Stimulated activated CD4-positive, alpha-beta T cell treated with anti-CD3 and anti-CD28 coated beads, Interleukin-1b, Interleukin-23, amount 100 ng/mL, for 48 hours (primary cell): ENCODE results near the gene RAP1A.
"Not testable (repeated sequence)": the region's sequence is repeated elsewhere in the genome, so short reads cannot be mapped to it uniquely, and the experiment has no call there.

Source experiments
- DNase-seq: peaks from one replicate; pipeline ENCODE4 v3.0.0-alpha.2; 2020

RAP1A gene

GRCh38 chr1:111738436-111739193 lies 119.0 kb downstream of the RAP1A start:
- peak; percentile 26 for DNase-seq

- peak; percentile 77 for DNase-seq
Observed at GRCh38 chr1:111739194-111739924, 119.8 kb downstream of the RAP1A start, which contains the start of gene INKA2. Gene INKA2 (minus strand): TSS chr1:111739395. CDS start chr1:111739242, 153 bp downstream.

DNA sequence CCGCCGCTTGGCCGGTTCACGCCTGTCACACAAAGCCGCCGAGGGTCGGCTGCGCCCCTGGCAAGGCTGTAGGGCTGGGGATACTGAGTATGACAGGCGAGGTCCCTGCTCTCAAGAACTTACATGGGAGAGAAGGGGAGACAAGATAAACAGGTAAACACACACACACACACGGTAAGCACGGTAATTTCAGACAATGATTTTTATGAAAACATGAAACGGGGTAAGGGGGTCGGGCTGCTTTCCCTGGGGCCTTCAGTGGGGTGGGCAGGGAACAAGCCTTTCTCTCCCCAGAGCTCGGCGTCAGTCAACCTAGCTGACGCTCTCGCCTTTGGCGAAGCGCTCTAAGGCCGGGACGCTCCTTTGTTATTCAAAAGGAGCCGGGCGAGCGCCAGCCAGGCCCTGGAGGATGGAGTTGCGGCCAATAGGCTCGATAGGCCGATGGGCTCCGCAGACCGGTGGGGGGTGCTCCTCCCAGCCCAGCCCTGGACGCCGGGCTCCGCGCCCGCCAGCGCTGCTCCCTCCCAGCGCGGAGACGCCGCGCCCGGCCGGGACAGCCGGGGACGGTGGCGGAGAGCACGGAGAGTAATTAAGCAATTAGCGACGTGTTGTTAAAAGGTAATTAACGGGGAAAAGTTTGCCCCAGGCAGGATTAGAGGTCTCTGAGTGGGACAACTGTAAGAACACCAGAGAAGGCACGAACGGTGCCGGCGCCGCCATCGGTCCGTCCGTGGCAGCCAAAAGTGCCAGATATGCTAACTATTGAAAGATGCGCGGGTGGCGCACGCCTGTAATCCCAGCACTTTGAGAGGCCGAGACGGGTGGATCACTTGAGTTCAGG lies 120.6 kb downstream of the RAP1A start:
- DNase-seq: no peak

GRCh38 chr1:111742292-111742691 lies 122.7 kb downstream of the RAP1A start:
- not testable (repeated sequence) for DNase-seq

- no peak for DNase-seq
Observed at GRCh38 chr1:111742938-111743549, 123.5 kb downstream of the RAP1A start.

DNA sequence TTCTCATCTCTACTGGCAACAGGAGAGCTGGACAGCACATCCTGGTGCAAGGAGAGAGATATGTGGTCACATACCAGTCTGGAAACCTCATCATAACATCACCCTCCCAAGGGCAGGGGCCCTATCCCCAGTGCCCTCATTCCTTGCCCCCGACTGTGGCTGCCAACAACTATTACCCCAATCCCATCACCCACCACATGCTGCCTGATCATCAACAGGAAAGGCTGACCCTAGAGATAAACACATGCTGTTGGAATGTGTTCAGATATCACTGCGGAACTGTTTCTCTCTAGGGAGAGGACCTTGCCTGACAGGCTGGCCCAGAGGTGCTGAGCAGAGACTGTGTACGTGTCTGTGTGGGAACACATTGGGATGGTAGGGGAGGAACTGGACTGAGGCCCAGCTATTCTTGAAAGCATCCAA lies 124.1 kb downstream of the RAP1A start:
- no peak for DNase-seq

DNA sequence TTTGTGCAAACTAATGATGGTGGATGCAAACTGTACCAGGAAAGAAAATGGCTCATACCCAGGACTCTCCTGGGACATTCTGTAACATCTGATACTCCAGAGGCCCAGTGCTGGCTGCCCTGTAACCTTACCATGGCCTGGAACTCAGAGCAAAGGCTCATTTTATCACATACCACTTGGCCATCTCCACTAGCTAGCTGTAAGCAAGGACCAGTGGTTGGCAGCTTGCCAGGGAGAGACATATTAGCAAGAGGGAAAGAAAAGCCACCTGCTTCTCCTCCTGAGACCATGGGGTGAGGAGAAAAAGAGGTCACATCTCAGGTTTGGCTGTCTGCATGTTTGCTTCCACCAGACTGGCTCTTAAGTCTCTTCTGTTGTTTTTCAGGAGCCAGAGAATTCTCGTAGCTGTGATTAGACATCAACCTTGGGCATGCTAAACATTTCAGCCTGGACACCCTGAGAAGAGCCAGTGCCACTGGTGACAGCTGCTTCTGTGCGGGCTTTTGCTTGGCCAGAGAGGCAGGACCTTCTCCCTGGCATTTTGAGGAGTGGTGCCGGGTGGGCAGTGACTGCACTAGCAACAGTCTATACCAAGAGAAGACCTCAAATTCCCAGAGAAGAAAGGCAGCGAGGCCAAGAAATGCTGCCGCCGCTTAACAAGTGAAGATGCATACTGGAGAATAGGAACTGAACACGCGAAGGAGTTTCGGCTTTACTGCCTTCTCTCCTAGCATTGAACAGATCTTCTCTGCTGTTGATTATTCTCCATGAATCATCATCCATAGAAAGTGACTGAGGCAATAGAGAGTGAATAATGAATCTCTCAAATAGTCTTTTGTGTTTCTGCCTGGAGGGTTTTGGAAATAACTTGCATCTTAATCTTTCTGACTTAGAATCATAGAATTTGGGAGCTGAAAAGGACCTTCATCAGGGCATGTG lies 126.4 kb downstream of the RAP1A start:
- no peak for DNase-seq

- DNase-seq: no peak
Observed at GRCh38 chr1:111746614-111746999, 127.0 kb downstream of the RAP1A start.

- DNase-seq: peak; percentile 73
Observed at GRCh38 chr1:111747282-111747734, 127.7 kb downstream of the RAP1A start.

DNA sequence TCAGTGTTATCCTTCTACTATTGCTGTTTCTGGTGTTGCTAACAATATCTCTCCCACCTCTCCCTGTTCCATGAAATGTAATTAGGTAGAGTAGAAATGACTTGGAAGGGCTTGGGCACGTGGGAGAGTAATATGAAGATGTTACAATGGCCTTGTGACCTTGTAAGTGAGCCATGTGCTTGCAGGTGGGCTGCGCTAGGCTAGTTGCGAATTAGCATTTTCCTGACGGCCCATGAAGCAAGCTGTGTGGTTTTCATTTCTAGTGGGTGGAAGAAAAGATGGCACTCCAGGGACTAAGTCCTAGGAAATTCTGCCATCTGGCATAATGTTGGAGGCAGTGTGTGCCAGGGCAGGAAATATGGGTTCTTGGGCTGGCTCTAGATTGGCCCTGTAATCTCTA lies 128.4 kb downstream of the RAP1A start:
- no peak for DNase-seq

DNA sequence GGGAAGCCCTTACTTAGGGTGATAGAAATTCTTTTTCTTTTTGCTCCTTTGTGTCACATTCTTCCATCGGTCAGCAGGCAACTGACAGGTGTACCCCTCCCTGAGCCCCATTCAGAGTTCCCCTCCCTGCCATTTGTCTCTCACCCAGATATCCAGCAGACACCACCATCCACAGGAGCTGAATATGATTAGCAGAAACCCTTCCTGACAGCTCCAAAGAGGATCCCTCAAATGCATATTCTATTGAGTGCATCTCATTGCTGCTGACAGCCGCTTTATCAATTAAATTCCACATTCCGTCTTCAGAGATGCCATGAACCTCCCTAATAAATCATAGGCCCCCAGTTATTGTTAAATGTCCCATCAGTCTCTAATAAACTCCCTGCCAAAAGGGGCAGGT lies 130.0 kb downstream of the RAP1A start:
- no peak for DNase-seq

DNA sequence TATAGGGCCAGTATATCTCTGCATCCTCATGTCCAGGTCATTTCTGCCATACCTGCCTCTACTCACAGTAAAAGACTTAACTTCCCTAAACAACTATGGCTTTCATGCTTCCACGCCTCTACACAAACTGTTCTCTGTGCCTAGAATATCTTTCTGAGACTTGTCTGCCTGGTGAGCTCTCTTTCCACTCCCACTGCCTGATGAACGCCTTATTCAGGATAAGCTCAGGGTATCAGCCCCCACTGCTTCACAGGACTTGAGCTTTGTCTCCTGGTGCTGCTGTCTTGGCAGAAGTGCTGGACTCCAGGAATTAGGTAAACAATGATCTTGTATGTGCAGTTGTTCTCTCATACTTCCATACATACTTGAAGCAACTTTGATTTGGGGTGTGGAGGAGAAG lies 131.3 kb downstream of the RAP1A start:
- no peak for DNase-seq

DNA sequence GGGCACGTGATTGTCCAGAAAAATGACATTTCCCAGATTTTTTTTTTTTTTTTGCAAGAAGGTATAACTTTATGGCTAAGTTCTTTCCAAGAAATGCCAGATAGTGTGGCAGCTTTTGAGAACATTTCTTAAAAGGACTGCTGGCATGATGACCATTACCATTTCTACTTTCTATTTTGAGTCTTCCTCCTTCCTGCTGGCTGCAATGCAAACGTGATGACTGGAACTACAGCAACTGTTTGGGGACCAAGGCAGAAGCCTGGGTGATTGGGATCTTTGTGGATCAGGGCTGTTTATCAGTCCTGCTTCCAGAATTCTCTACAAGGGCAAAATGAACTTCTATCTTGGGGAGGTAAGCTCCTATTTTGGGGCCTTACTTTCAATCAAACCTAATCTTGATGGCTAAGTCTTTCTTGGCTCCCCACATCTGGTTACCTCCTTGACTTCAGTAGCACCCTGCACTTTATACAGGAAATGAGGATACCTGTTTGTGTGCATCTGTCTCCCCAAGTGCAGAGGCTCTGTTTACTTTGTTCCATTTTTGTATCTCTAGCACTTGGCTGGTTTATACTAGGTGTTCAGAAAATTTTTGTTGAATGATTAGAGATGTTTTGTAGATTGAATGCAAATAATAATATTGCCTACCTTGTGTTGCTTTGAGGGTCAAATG lies 132.5 kb downstream of the RAP1A start:
- DNase-seq: no peak

GRCh38 chr1:111754984-111755330 lies 135.4 kb downstream of the RAP1A start:
- DNase-seq: peak; percentile 21

DNA sequence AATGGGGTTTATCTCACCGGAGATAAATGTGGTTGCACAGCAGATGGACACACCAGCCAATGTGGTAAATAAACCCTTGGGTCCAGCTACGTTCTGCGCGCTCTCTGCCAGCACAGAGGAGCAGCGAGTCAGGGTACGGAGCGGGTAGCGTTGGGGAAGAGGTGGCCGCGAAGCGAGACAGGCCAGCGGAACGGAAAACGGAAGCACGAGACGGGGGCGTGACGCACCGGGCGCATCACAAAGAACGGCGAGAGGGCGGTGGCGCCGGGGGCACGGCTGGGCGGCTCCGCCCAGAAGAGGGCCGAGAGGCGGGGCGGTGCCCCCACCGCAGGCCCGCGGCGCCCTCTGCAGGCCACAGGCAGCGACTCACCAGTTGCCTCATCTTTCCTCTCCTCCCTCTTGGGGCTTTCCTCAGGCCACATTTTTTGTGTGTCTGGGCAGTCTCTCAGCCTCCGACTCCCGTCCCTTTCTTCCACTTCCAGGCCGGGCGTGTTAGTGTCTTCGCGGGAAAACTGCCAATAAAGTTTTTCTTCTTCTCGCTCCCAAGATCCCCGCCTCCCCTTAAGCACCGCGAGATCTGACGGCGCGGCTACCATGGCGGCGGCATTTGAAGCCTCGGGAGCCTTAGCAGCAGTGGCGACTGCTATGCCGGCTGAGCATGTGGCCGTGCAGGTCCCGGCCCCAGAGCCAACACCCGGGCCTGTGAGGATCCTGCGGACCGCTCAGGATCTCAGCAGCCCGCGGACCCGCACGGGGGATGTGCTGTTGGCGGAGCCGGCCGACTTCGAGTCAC lies 135.9 kb downstream of the RAP1A start, which contains the start of gene DDX20:
TSS of gene DDX20 (plus strand) at position 571 of the 793 bp plus-strand sequence. CDS start at position 595, 24 bp downstream.
- DNase-seq: peak; percentile 93

GRCh38 chr1:111756124-111756513 lies 136.5 kb downstream of the RAP1A start:
- DNase-seq: no peak

GRCh38 chr1:111758373-111758772 lies 138.8 kb downstream of the RAP1A start:
- DNase-seq: no peak

- no peak for DNase-seq
Observed at GRCh38 chr1:111761717-111762116, 142.1 kb downstream of the RAP1A start.

- no peak for DNase-seq
Observed at GRCh38 chr1:111762332-111762731, 142.7 kb downstream of the RAP1A start.
